Ovary (tissue), 9 donors: ENCODE measurements around the gene HMGA1. TPM values are rescaled to one million over a fixed set of nuclear protein-coding genes. Genes with fewer than 3 reads are reported as not detected.

Experiments used
- DNase-seq, 5 donors: peaks; one replicate each; pipeline ENCODE4 v3.0.0-alpha.2; 2019 to 2020
- H3K27ac ChIP-seq, 2 donors: fragments of 200-600 bp; one replicate each; pipeline versions ENCODE4 v1.5.1 to v1.8.0; 2019 to 2022
- H3K27me3 ChIP-seq: fragments of 200-600 bp; one replicate; pipeline ENCODE4 v1.8.0; 2022
- H3K36me3 ChIP-seq: fragments of 200-600 bp; sonication (generic); one replicate; pipeline ENCODE4 v1.5.1; 2019
- H3K4me1 ChIP-seq: one replicate; pipeline ENCODE4 v1.8.1; 2013; ENCODE audit warnings: mild to moderate bottlenecking, moderate library complexity; ENCODE audit not compliant: insufficient read depth
- H3K4me3 ChIP-seq: fragments of 200-600 bp; sonication (generic); one replicate; pipeline ENCODE4 v1.5.1; 2017
- H3K9me3 ChIP-seq, 2 donors: fragments of 200-600 bp in 1 of 2; sonication (generic) in 1 of 2; one replicate each; pipeline versions ENCODE4 v1.5.1 to v1.8.1; 2013 to 2019; ENCODE audit warnings: mild to moderate bottlenecking in 1 of 2, moderate library complexity in 1 of 2
- EP300 ChIP-seq: sonication (generic); formaldehyde crosslinking; IDR thresholded peaks from one replicate; pipeline ENCODE4 v1.6.1; 2017; ENCODE audit warnings: antibody characterized with exemption
- POLR2A ChIP-seq: fragments of 450-650 bp; IDR thresholded peaks from one replicate; pipeline ENCODE4 v1.6.1; 2017; ENCODE audit warnings: antibody characterized with exemption, mild to moderate bottlenecking, moderate library complexity
- WGBS, 3 donors: extraction: QIAGEN DNeasy Blood & Tissue Kit in 1 of 3; methylation state at CpG; one replicate each; pipeline versions ENCODE4 v1.1.5 to v1.1.7; 2013 to 2017; 5-methylcytosine and 5-hydroxymethylcytosine counted together
- intact Hi-C, 4 donors: fragments of 100-400 bp; cut with DNase I; formaldehyde crosslinking; loops; one replicate each; pipeline versions ENCODE4 v1.11.0 to v1.15.1; 2022 to 2023
- polyA plus RNA-seq, 2 donors: library from polyadenylated mRNA; stranded (reverse); fragments of 200-250 nt in 1 of 2; fragments of 350-450 nt in 1 of 2; fragmentation: Illumina TruSeq in 1 of 2; extraction: RNeasy Lipid Tissue Mini Kit (QIAGEN cat#74804) in 1 of 2; gene quantifications; one replicate each; pipeline ENCODE4 v1.2.3, GENCODE V29; 2013 to 2014
- total RNA-seq, 7 donors: library from RNA; depleted of rRNA in 2 of 7; stranded (reverse); fragments of >200 nt in 2 of 7; fragmentation: NEBNext Ultra II Directional in 3 of 7; extraction: Animal tissue kit (Norgen Biotek cat#: 25700) in 3 of 7; gene quantifications; one replicate each; pipeline versions ENCODE4 v1.1.0 to v1.2.4, GENCODE V29; 2016 to 2023
- TF ChIP-seq, protein P1 (sequence below), 3 donors: fragments of 450-650 bp in 2 of 3; fragments of 200-600 bp in 1 of 3; IDR thresholded peaks; one replicate each; pipeline versions ENCODE4 v1.5.1 to v1.8.0; 2016 to 2022; ENCODE audit warnings: antibody characterized with exemption in 3 of 3, mild to moderate bottlenecking in 1 of 3
- donor health status: DM: no; HTN: no; CAD: no; lungs with moderate emphysema.
- donor health status: DM: no; HTN: no; CAD: no.
- donor health status: Bipolar disorder and iron deficiency.
- donor health status: DM: yes; HTN: yes; CAD: no.
- donor health status: DM: no; HTN: no; CAD: no.
- donor health status: DM: yes; HTN: yes; CAD: no.

Gene HMGA1
- total and polyA plus RNA-seq, 9 donors = 2.4 to 39.9 (median 8.0) TPM

DNA sequence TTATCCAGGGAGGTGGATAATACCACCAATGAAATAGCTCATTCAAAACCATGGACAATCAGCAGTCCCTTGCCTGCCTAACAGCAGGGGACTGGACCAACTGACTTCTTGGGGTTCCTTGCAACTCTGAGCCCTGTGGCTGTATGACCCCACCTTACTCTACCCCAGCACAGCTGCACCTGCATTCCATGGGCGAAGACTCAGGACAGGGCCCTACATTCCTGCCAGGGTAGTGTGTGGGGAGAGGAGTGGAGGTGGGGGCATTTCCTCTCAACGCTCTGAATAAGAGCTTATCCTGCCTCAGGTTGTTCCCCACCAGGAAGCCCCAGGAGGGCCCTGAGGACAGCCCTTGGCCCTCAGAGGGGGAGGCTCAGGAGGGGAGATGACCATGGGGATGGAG lies 30.8 kb upstream of the HMGA1 start:
- no peak for DNase-seq
- TF ChIP-seq EP300 (no peak), POLR2A (no peak)
- TF ChIP-seq, protein P1, sequence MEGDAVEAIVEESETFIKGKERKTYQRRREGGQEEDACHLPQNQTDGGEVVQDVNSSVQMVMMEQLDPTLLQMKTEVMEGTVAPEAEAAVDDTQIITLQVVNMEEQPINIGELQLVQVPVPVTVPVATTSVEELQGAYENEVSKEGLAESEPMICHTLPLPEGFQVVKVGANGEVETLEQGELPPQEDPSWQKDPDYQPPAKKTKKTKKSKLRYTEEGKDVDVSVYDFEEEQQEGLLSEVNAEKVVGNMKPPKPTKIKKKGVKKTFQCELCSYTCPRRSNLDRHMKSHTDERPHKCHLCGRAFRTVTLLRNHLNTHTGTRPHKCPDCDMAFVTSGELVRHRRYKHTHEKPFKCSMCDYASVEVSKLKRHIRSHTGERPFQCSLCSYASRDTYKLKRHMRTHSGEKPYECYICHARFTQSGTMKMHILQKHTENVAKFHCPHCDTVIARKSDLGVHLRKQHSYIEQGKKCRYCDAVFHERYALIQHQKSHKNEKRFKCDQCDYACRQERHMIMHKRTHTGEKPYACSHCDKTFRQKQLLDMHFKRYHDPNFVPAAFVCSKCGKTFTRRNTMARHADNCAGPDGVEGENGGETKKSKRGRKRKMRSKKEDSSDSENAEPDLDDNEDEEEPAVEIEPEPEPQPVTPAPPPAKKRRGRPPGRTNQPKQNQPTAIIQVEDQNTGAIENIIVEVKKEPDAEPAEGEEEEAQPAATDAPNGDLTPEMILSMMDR (IDR thresholded peaks at IDR 0.05) = no peak
- Histone ChIP-seq H3K27me3 (no peaks in the 10 kb centered on the region), H3K4me1 (no peaks in the 10 kb centered on the region), H3K36me3 (no peaks in the 10 kb centered on the region), H3K9me3 (no peaks in the 10 kb centered on the region), H3K4me3 (no peak overlapping the region), H3K27ac (no peak overlapping the region)
- 72 to 80% (median 75%) methylated on average over 2 of the region's 2 CpGs for WGBS, 3 donors
- intact Hi-C loops = no loop called here

DNA sequence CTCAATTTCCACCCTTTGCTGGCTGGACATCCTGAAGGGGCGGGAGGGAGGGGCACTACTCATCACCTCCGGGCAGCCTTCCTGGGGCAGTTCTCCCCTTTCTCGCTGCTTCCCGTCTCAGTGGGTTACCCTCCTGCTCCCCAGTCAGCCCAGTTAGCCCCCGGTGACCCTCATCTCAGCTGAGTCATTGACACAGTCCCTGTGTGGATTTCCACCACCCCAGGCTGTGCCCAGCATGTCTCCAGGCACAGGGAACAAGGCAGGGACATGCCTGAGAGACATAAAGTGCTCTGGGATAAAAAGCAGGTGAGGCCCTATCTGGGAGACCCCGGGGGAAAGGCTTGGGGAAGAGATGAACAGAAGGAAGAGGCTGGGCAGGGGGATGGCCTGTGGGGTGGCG lies 29.9 kb upstream of the HMGA1 start:
- TF ChIP-seq, protein P1 (IDR thresholded peaks at IDR 0.05) = no peak
- TF ChIP-seq EP300 (no peak), POLR2A (no peak)
- H3K27me3 ChIP-seq = no peaks in the 10 kb centered on the region
- no peak for DNase-seq
- no peaks in the 10 kb centered on the region for H3K4me1 ChIP-seq
- intact Hi-C loops = no loop called here
- no peak overlapping the region for H3K4me3 ChIP-seq
- H3K9me3 ChIP-seq = no peaks in the 10 kb centered on the region
- WGBS, 3 donors = 66 to 70% (median 69%) methylated on average over 7 of the region's 7 CpGs
- no peaks in the 10 kb centered on the region for H3K36me3 ChIP-seq
- no peak overlapping the region for H3K27ac ChIP-seq

DNA sequence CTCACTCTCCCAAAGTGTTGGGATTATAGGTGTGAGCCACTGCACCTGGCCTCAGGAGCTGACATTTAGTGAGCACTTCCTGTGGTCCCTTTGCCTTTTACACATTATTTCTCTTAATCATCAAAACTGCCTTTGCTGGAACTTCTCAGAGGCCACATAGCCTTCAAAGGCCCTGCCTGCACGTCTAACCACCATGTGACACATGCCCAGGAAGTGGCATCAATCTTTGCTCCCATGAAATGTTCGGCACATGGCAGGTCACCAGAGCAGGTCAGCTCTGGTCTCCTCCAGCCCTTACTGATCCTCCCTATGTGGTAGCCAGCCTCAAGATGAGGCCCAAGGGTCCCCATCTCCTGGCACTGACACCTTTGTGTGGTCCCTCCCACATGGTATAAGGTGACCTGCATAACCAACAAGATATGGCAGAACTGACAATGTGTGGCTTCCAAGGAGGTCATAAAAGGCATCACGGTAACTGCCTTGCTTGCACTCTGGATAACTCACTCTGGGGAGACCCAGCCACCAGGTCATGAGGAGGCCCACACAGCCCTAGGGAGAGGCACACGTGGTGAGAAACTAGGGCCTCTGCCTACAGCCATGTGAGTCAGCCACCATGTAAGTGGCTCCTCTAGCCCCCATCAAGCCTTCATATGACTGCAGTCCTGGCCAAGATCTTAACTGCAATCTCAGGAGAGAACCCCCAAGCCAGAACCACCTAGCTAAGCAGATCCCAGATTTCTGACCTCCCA lies 28.8 kb upstream of the HMGA1 start:
- TF ChIP-seq EP300 = no peak
- no peaks in the 10 kb centered on the region for H3K27me3 ChIP-seq
- WGBS, 3 donors = 85 to 86% (median 86%) methylated on average over 4 of the region's 4 CpGs
- H3K4me3 ChIP-seq = no peak overlapping the region
- intact Hi-C loops = no loop called here
- no peaks in the 10 kb centered on the region for H3K9me3 ChIP-seq
- H3K36me3 ChIP-seq = no peaks in the 10 kb centered on the region
- no peaks in the 10 kb centered on the region for H3K4me1 ChIP-seq
- no peak overlapping the region for H3K27ac ChIP-seq
- no peak for DNase-seq

DNA sequence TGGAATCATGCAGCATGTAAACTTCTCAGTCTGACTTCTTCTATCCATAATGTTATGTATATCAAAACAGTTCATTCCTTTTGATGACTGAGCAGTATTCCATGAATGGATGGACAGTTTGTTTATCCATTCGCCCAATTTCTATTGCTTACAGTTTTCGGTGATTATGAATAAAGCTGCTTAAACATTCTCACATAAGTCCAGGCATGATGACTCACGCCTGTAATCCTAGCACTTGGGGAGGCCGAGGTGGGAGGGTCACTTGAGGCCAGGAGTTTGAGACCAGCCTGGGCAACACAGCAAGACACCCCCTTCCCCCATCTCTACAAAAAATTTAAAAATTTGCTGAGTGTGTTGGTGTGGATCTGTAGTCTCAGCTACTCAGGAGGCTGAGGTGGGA lies 22.9 kb upstream of the HMGA1 start:
- intact Hi-C loops = no loop called here
- Histone ChIP-seq H3K36me3 (no peaks in the 10 kb centered on the region), H3K9me3 (no peaks in the 10 kb centered on the region), H3K27me3 (no peaks in the 10 kb centered on the region), H3K4me3 (no peak overlapping the region), H3K4me1 (no peaks in the 10 kb centered on the region), H3K27ac (no peak overlapping the region)
- DNase-seq = no peak
- WGBS, 3 donors = 84 to 93% (median 84%) methylated on average over 4 of the region's 4 CpGs
- TF ChIP-seq, protein P1 (IDR thresholded peaks at IDR 0.05) = no peak
- no peak for TF ChIP-seq EP300
- TF ChIP-seq POLR2A = no peak

DNA sequence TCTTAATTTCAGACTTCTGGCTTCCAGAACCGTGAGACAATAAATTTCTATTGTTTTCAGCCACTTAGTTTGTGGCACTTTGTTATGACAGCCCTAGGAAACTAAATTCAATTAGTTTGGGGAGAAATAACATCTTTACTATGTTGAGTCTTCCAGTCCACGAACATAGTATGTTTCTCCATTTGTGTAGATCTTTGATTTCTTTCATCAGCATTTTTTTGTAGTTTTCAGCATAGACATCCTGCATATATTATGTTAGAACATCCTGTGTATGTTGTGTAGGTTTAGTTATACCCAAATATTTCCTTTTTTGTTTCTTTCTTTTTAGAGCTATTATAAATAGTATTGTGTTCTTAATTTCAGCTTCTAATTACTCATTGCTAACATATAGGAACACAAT lies 18.0 kb upstream of the HMGA1 start:
- H3K36me3 ChIP-seq = no peaks in the 10 kb centered on the region
- peaks cover 4% of the 10 kb centered on the region for H3K4me1 ChIP-seq
- TF ChIP-seq POLR2A (no peak), EP300 (no peak)
- TF ChIP-seq, protein P1 (IDR thresholded peaks at IDR 0.05) = no peak
- H3K9me3 ChIP-seq = no peaks in the 10 kb centered on the region
- no peak overlapping the region for H3K27ac ChIP-seq
- intact Hi-C loops = no loop called here
- H3K4me3 ChIP-seq = no peak overlapping the region
- H3K27me3 ChIP-seq = no peaks in the 10 kb centered on the region
- DNase-seq = no peak
- 64 to 71% (median 66%) methylated on average over 2 of the region's 2 CpGs for WGBS, 3 donors
